PC-3 (cell line): ENCODE measurements around the gene SLC35F3.

Source experiments
- CTCF ChIP-seq: fragments of 300-600 bp; sonication (generic); conservative IDR thresholded peaks from 2 replicates; pipeline ENCODE4 v1.5.1; 2017; ENCODE audit warnings: antibody characterized with exemption, low read depth, mild to moderate bottlenecking, low read length
- EZH2 ChIP-seq: fragments of 300-600 bp; sonication (generic); IDR thresholded peaks from one replicate; pipeline ENCODE4 v1.6.1; 2017; ENCODE audit warnings: antibody characterized with exemption, mild to moderate bottlenecking, low read length; ENCODE audit not compliant: unreplicated experiment
- EZH2phosphoT487 ChIP-seq: fragments of 300-600 bp; sonication (generic); IDR thresholded peaks from 2 replicates; pipeline ENCODE4 v1.6.1; 2018; ENCODE audit warnings: mild to moderate bottlenecking, antibody characterized with exemption, low read length, borderline replicate concordance

- no peak for TF ChIP-seq CTCF
- no peak for TF ChIP-seq EZH2phosphoT487
- TF ChIP-seq EZH2, result no peak
Measured at GRCh38 chr1:233912909-233913308, 8.4 kb downstream of the SLC35F3 start.
